Measurements from ENCODE around the gene IPPK.

The IPPK gene

GRCh38 chr9:92668746-92669526 lies 995 bp downstream of the IPPK start:
- DNase-seq (ENCODE audit: extremely low read depth, low read depth) = no peak
- TF ChIP-seq CTCF (IDR thresholded peaks at IDR 0.05; ENCODE audit: low read depth, low read length) = no peak

- no peak for TF ChIP-seq CTCF (IDR thresholded peaks at IDR 0.05; ENCODE audit: low read depth, low read length)
- no peak for DNase-seq (ENCODE audit: extremely low read depth, low read depth)
These were observed 2.9 kb downstream of the IPPK start for GRCh38 chr9:92666912-92667532.

- DNase-seq (ENCODE audit: extremely low read depth, low read depth) = no peak
- TF ChIP-seq CTCF (IDR thresholded peaks at IDR 0.05; ENCODE audit: low read depth, low read length) = no peak
These were observed 3.7 kb downstream of the IPPK start for GRCh38 chr9:92666236-92666635.

- DNase-seq (ENCODE audit: extremely low read depth, low read depth) = no peak
- TF ChIP-seq CTCF (IDR thresholded peaks at IDR 0.05; ENCODE audit: low read depth, low read length) = no peak
These were observed 4.1 kb downstream of the IPPK start for GRCh38 chr9:92665836-92666235.

- DNase-seq (ENCODE audit: extremely low read depth, low read depth) = no peak
- no peak for TF ChIP-seq CTCF (IDR thresholded peaks at IDR 0.05; ENCODE audit: low read depth, low read length)
These were observed 5.4 kb downstream of the IPPK start for GRCh38 chr9:92664394-92665152.

GRCh38 chr9:92663951-92664350 lies 6.0 kb downstream of the IPPK start:
- TF ChIP-seq CTCF (IDR thresholded peaks at IDR 0.05; ENCODE audit: low read depth, low read length) = no peak

GRCh38 chr9:92663126-92663525 lies 6.8 kb downstream of the IPPK start:
- no peak for TF ChIP-seq CTCF (IDR thresholded peaks at IDR 0.05; ENCODE audit: low read depth, low read length)
- DNase-seq (ENCODE audit: extremely low read depth, low read depth) = no peak

More at GRCh38 chr9:92663951-92664350, 6.0 kb downstream of the IPPK start:
- no peak for DNase-seq (ENCODE audit: extremely low read depth, low read depth)

All from AG09319 (cell line).